Ovary (tissue), 9 donors: ENCODE data around the gene TMEM82. TPM values are rescaled to one million over a fixed set of nuclear protein-coding genes. Genes with fewer than 3 reads are reported as not detected.

ENCODE experiments used
- DNase-seq, 5 donors: peaks; one replicate each; pipeline ENCODE4 v3.0.0-alpha.2; 2019 to 2020
- H3K27ac ChIP-seq, 2 donors: fragments of 200-600 bp; one replicate each; pipeline versions ENCODE4 v1.5.1 to v1.8.0; 2019 to 2022
- H3K27me3 ChIP-seq: fragments of 200-600 bp; one replicate; pipeline ENCODE4 v1.8.0; 2022
- H3K36me3 ChIP-seq: fragments of 200-600 bp; sonication (generic); one replicate; pipeline ENCODE4 v1.5.1; 2019
- H3K4me1 ChIP-seq: one replicate; pipeline ENCODE4 v1.8.1; 2013; ENCODE audit warnings: mild to moderate bottlenecking, moderate library complexity; ENCODE audit not compliant: insufficient read depth
- H3K4me3 ChIP-seq: fragments of 200-600 bp; sonication (generic); one replicate; pipeline ENCODE4 v1.5.1; 2017
- H3K9me3 ChIP-seq, 2 donors: fragments of 200-600 bp in 1 of 2; sonication (generic) in 1 of 2; one replicate each; pipeline versions ENCODE4 v1.5.1 to v1.8.1; 2013 to 2019; ENCODE audit warnings: mild to moderate bottlenecking in 1 of 2, moderate library complexity in 1 of 2
- EP300 ChIP-seq: sonication (generic); formaldehyde crosslinking; IDR thresholded peaks from one replicate; pipeline ENCODE4 v1.6.1; 2017; ENCODE audit warnings: antibody characterized with exemption
- POLR2A ChIP-seq: fragments of 450-650 bp; IDR thresholded peaks from one replicate; pipeline ENCODE4 v1.6.1; 2017; ENCODE audit warnings: antibody characterized with exemption, mild to moderate bottlenecking, moderate library complexity
- WGBS, 3 donors: extraction: QIAGEN DNeasy Blood & Tissue Kit in 1 of 3; methylation state at CpG; one replicate each; pipeline versions ENCODE4 v1.1.5 to v1.1.7; 2013 to 2017; 5-methylcytosine and 5-hydroxymethylcytosine counted together
- intact Hi-C, 4 donors: fragments of 100-400 bp; cut with DNase I; formaldehyde crosslinking; loops; one replicate each; pipeline versions ENCODE4 v1.11.0 to v1.15.1; 2022 to 2023
- polyA plus RNA-seq, 2 donors: library from polyadenylated mRNA; stranded (reverse); fragments of 200-250 nt in 1 of 2; fragments of 350-450 nt in 1 of 2; fragmentation: Illumina TruSeq in 1 of 2; extraction: RNeasy Lipid Tissue Mini Kit (QIAGEN cat#74804) in 1 of 2; gene quantifications; one replicate each; pipeline ENCODE4 v1.2.3, GENCODE V29; 2013 to 2014
- total RNA-seq, 7 donors: library from RNA; depleted of rRNA in 2 of 7; stranded (reverse); fragments of >200 nt in 2 of 7; fragmentation: NEBNext Ultra II Directional in 3 of 7; extraction: Animal tissue kit (Norgen Biotek cat#: 25700) in 3 of 7; gene quantifications; one replicate each; pipeline versions ENCODE4 v1.1.0 to v1.2.4, GENCODE V29; 2016 to 2023
- TF ChIP-seq, protein P1 (sequence below), 3 donors: fragments of 450-650 bp in 2 of 3; fragments of 200-600 bp in 1 of 3; IDR thresholded peaks; one replicate each; pipeline versions ENCODE4 v1.5.1 to v1.8.0; 2016 to 2022; ENCODE audit warnings: antibody characterized with exemption in 3 of 3, mild to moderate bottlenecking in 1 of 3
- donor health status: DM: no; HTN: no; CAD: no; lungs with moderate emphysema.
- donor health status: DM: no; HTN: no; CAD: no.
- donor health status: Bipolar disorder and iron deficiency.
- donor health status: DM: yes; HTN: yes; CAD: no.
- donor health status: DM: no; HTN: no; CAD: no.
- donor health status: DM: yes; HTN: yes; CAD: no.

TMEM82 gene
- total and polyA plus RNA-seq, 9 donors = not detected

DNA sequence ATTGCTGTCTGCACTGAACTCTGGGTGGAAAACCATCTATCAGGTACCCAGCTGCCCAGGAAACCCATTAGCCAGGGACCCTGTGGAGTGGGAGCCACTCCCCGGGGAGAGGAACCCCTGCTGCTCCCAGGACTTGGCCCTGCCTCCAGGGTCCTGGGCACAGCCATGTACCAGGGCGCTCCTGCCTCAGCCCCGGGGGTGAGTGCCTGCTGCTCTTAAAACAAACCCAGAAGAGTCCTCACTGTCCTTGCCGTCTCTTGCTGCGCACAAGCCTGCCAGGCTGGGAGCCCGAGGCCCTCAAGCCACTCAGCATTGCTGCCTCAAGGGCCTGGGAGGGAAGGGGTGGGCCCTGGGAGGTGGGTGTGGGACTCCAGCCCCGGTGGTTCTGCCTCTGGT lies 9.6 kb upstream of the TMEM82 start:
- Histone ChIP-seq H3K27ac (no peak overlapping the region), H3K27me3 (no peaks in the 10 kb centered on the region), H3K36me3 (no peaks in the 10 kb centered on the region), H3K4me1 (peaks cover 5% of the 10 kb centered on the region), H3K9me3 (no peaks in the 10 kb centered on the region), H3K4me3 (no peak overlapping the region)
- no peak for DNase-seq
- TF ChIP-seq, protein P1, sequence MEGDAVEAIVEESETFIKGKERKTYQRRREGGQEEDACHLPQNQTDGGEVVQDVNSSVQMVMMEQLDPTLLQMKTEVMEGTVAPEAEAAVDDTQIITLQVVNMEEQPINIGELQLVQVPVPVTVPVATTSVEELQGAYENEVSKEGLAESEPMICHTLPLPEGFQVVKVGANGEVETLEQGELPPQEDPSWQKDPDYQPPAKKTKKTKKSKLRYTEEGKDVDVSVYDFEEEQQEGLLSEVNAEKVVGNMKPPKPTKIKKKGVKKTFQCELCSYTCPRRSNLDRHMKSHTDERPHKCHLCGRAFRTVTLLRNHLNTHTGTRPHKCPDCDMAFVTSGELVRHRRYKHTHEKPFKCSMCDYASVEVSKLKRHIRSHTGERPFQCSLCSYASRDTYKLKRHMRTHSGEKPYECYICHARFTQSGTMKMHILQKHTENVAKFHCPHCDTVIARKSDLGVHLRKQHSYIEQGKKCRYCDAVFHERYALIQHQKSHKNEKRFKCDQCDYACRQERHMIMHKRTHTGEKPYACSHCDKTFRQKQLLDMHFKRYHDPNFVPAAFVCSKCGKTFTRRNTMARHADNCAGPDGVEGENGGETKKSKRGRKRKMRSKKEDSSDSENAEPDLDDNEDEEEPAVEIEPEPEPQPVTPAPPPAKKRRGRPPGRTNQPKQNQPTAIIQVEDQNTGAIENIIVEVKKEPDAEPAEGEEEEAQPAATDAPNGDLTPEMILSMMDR (IDR thresholded peaks at IDR 0.05) = no peak
- TF ChIP-seq EP300 (no peak), POLR2A (no peak)
- 50 to 82% (median 71%) methylated on average over 2 to 7 of the region's 7 CpGs for WGBS, 3 donors
- intact Hi-C loops = loop anchor here in 3 of 4 donors (10.0 kb wide), 2 partner anchors 138 to 408 kb away; no protein-coding TSS in a partner anchor

DNA sequence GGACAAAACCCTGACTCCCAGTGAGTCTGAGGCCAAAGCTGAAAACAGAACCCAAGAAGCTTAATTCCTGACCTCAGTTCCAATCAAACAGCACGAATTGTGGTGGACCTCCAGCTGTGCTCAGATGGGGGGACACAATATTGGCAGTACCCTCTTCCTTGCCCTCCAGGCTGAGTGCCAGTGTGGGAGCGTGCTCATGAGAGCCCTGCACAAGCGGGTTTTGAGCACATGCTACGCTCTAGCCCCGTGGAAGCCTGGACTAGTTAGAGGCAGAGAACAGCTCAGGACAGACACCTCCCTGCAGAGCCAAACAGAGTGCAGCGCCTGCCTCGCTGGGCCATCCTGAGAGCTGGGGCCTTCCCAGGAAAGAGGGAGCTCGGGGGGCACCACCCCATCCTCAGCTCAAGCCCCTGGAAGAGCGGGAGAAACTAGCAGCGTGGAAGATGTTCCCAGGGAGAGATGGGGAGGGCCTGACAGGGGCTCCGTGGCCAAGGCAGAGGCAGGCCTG lies 9.0 kb upstream of the TMEM82 start:
- no peaks in the 10 kb centered on the region for H3K36me3 ChIP-seq
- H3K27me3 ChIP-seq = no peaks in the 10 kb centered on the region
- H3K9me3 ChIP-seq = no peaks in the 10 kb centered on the region
- no peak for TF ChIP-seq EP300
- TF ChIP-seq, protein P1 (IDR thresholded peaks at IDR 0.05) = no peak
- whole genome bisulfite sequencing, 3 donors = 78 to 86% (median 85%) methylated on average over 11 of the region's 11 CpGs
- no peak overlapping the region for H3K27ac ChIP-seq
- H3K4me1 ChIP-seq = peaks cover 5% of the 10 kb centered on the region
- intact Hi-C loops = loop anchor here in 3 of 4 donors (10.0 kb wide), 2 partner anchors 138 to 408 kb away; no protein-coding TSS in a partner anchor
- no peak for DNase-seq
- no peak overlapping the region for H3K4me3 ChIP-seq

DNA sequence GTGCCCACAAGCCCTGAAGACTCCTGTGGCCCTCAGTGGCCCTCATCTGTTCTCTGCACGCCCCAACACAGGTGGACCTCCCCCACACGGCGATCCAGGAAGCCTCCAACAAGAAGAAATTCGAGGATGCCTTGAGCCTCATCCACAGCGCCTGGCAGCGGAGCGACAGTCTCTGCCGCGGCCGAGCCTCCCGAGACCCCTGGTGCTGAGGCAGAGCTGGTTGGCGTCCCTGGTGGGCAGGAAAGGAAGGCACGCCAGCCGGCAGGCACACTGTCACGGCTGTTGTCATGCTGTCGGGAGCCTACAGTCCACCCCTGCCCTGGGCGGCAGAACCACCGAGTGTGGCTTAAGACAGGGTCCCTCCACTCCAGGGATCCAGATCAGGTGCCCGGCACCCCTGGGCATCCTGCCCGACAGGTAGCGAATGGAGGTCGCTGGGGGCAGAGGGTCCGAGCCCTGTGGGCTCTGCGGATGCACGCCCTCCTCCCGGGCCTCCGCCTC lies 8.5 kb upstream of the TMEM82 start:
- 87 to 89% (median 89%) methylated on average over 27 of the region's 27 CpGs for WGBS, 3 donors
- intact Hi-C loops = loop anchor here in 3 of 4 donors (10.0 kb wide), 2 partner anchors 139 to 409 kb away; no protein-coding TSS in a partner anchor
- Histone ChIP-seq H3K36me3 (no peaks in the 10 kb centered on the region), H3K27me3 (no peaks in the 10 kb centered on the region), H3K27ac (no peak overlapping the region), H3K4me1 (peaks cover 5% of the 10 kb centered on the region), H3K9me3 (no peaks in the 10 kb centered on the region), H3K4me3 (no peak overlapping the region)
- DNase-seq = no peak
- no peak for TF ChIP-seq POLR2A
- TF ChIP-seq, protein P1 (IDR thresholded peaks at IDR 0.05) = no peak
- no peak for TF ChIP-seq EP300

DNA sequence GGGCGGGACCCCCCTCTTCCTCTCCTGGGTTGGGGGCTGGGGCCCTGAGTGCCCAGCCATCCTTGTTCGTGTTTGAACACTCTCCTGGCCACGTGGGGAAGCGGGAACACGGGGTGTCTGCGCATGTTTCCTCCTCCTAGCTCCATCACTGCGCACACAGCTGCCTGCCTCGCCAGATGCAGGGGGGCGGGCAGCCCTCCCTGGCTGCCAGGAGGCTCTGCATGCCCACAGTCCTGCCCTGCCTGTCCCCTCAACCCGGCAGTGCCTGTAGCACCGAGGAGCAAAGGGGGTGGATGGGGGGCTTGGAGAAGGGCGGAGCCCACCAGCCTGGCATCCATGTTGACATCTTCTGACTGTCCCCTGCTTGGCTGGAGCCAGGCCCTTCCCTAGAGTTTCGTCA lies 8.0 kb upstream of the TMEM82 start:
- peaks cover 5% of the 10 kb centered on the region for H3K4me1 ChIP-seq
- intact Hi-C loops = loop anchor here in 3 of 4 donors (10.0 kb wide), 2 partner anchors 139 to 409 kb away; no protein-coding TSS in a partner anchor
- H3K4me3 ChIP-seq = no peak overlapping the region
- no peaks in the 10 kb centered on the region for H3K36me3 ChIP-seq
- TF ChIP-seq EP300 (no peak), POLR2A (no peak)
- TF ChIP-seq, protein P1 (IDR thresholded peaks at IDR 0.05) = no peak
- DNase-seq = no peak
- no peak overlapping the region for H3K27ac ChIP-seq
- no peaks in the 10 kb centered on the region for H3K9me3 ChIP-seq
- 67 to 78% (median 77%) methylated on average over 11 to 13 of the region's 13 CpGs for WGBS, 3 donors
- no peaks in the 10 kb centered on the region for H3K27me3 ChIP-seq
